ENCODE data around the gene IQCK. TPM values are rescaled to one million over a fixed set of nuclear protein-coding genes. Genes with fewer than 3 reads are reported as not detected.
A peak's percentile ranks its signal among the peaks of the same experiment; 100 is the strongest.

The IQCK gene, protein sequence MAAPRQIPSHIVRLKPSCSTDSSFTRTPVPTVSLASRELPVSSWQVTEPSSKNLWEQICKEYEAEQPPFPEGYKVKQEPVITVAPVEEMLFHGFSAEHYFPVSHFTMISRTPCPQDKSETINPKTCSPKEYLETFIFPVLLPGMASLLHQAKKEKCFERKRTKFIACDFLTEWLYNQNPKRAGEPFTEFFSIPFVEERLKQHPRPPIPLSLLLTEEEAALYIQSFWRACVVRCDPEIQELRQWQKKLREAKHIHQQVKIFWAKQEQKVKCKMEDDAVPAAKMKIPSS
- total RNA-seq (4.6 and 6.4 TPM in 2 replicates), polyA plus RNA-seq (8.9 and 9.9 TPM in 2 replicates), polyA minus RNA-seq (ENCODE audit: low replicate concordance) (0.11 and 3.2 TPM in 2 replicates)
- polyA plus RNA-seq (2012): 4.5 and 5.6 TPM in 2 replicates

DNA sequence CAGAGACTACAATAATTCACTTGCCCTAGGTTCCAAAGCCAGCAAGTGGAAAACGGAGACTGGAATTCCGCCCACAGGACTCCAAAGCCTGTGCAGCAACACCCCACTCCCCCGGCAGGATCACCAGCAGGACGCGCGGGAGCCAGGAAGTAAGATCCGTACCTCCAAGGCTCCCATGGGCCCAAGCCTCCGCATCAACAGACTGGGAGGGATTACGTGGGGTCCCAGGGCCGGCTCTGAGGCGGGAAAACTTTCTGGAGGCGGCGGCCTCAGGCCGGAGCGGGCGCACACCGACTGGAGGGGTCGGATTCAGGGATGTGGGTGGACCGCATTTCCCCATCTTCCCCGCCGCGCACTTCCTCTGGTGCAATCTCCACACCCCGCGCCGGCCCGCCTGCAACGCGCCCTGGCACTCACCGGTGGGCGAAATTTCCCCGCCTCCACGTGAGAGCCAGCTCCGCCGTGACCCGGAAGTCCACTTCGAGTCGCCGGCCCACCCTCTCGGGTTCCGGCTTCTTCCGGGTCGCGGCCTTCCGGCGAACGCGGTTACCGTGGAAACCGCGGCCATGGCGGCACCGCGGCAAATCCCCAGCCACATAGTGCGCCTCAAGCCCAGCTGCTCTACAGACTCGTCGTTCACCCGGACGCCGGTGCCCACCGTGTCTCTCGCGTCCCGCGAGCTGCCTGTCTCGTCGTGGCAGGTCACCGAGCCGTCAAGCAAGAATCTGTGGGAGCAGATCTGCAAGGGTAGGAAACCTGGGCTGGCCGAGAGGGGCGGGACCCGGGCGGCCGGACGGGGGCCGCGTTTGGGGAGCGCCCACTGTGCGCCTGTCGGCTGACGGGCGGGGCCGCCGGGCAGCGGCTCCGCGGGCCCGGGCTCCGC is at the start of gene IQCK, which contains the start of gene KNOP1:
Gene IQCK, plus strand, starts transcription at position 531 of the 883 bp plus-strand sequence. Its CDS starts 36 bp downstream, at position 567.
Gene KNOP1, minus strand, starts transcription at position 487 of the 883 bp plus-strand sequence. CDS start 3,192 bp downstream, outside the sequence.
- Histone ChIP-seq H4K20me1 (ENCODE audit: control insufficient read depth, extremely low read depth, insufficient read depth, low read length) (no peaks in the 10 kb centered on the region), H3K9me3 (ENCODE audit: control insufficient read depth, insufficient read depth, low read depth, low read length) (no peaks in the 10 kb centered on the region), H3K27ac (ENCODE audit: insufficient read depth, low read length) (peak within 1 kb of the TSS; percentile 85), H3K4me3 (replicated peaks in 1 of 4; ENCODE audit: control extremely low read depth in 1 of 4, insufficient read depth in 1 of 4, low read depth in 3 of 4, low read length in 4 of 4) (peak within 1 kb of the TSS; percentile 88 to 95 (median 92)), H3K36me3 (ENCODE audit: control insufficient read depth, insufficient read depth, low read length) (peaks cover 4% of the 10 kb centered on the region), H3K79me2 (ENCODE audit: control insufficient read depth, insufficient read depth, low read length) (peaks cover 24% of the 10 kb centered on the region), H3K9ac (ENCODE audit: insufficient read depth, low read length) (peak within 1 kb of the TSS; percentile 71), H3K27me3 (ENCODE audit: control insufficient read depth, insufficient read depth, low read length) (no peaks in the 10 kb centered on the region), H3K4me1 (ENCODE audit: control insufficient read depth, extremely low read depth, insufficient read depth, low read length) (no peaks in the 10 kb centered on the region), H3K4me2 (ENCODE audit: extremely low read depth, insufficient read depth, low read length) (peak within 1 kb of the TSS; percentile 84), H2AFZ (ENCODE audit: low read length) (peak within 1 kb of the TSS; percentile 99)
- TF ChIP-seq, protein P1, sequence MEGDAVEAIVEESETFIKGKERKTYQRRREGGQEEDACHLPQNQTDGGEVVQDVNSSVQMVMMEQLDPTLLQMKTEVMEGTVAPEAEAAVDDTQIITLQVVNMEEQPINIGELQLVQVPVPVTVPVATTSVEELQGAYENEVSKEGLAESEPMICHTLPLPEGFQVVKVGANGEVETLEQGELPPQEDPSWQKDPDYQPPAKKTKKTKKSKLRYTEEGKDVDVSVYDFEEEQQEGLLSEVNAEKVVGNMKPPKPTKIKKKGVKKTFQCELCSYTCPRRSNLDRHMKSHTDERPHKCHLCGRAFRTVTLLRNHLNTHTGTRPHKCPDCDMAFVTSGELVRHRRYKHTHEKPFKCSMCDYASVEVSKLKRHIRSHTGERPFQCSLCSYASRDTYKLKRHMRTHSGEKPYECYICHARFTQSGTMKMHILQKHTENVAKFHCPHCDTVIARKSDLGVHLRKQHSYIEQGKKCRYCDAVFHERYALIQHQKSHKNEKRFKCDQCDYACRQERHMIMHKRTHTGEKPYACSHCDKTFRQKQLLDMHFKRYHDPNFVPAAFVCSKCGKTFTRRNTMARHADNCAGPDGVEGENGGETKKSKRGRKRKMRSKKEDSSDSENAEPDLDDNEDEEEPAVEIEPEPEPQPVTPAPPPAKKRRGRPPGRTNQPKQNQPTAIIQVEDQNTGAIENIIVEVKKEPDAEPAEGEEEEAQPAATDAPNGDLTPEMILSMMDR (conservative IDR thresholded peaks at IDR 0.05 in 1 of 2, IDR thresholded peaks at IDR 0.05 in 1 of 2; ENCODE audit: low read depth in 1 of 2, low read length in 2 of 2): peak in 1 of 2 donors; percentile 16
- no peak for TF ChIP-seq EZH2 (IDR thresholded peaks at IDR 0.05; ENCODE audit: low read length, missing control alignments)
- peak; percentile 87 to 89 for DNase-seq (ENCODE audit: low read depth in 2 of 2)

DNA sequence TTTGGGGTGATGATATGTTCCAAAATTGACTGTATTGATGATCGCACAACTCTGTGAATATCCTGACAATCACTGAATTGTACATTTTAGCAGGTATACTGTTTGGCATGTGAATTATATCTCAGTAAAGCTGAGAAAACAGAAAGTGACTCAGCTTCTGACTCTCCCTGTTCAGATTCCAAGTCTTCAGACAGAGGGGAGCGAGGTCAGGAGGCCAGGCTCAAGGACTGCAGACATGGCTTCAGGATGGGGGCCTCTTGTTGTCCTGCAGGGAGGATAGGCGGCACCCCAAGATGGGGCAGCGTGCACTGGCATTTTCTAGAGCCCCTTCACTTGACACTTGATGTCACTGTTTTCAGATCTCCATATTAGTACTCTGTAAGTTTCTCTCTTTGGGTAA is 45.7 kb upstream of the IQCK start:
- Histone ChIP-seq H3K9me3 (ENCODE audit: control insufficient read depth, insufficient read depth, low read depth, low read length) (no peaks in the 10 kb centered on the region), H3K36me3 (ENCODE audit: control insufficient read depth, insufficient read depth, low read length) (peaks cover 3% of the 10 kb centered on the region), H3K9ac (ENCODE audit: insufficient read depth, low read length) (no peak overlapping the region), H3K27me3 (ENCODE audit: control insufficient read depth, insufficient read depth, low read length) (no peaks in the 10 kb centered on the region), H3K4me2 (ENCODE audit: extremely low read depth, insufficient read depth, low read length) (no peak overlapping the region), H3K4me3 (replicated peaks in 1 of 4; ENCODE audit: control extremely low read depth in 1 of 4, insufficient read depth in 1 of 4, low read depth in 3 of 4, low read length in 4 of 4) (no peak overlapping the region), H3K79me2 (ENCODE audit: control insufficient read depth, insufficient read depth, low read length) (no peaks in the 10 kb centered on the region), H3K4me1 (ENCODE audit: control insufficient read depth, extremely low read depth, insufficient read depth, low read length) (no peaks in the 10 kb centered on the region), H4K20me1 (ENCODE audit: control insufficient read depth, extremely low read depth, insufficient read depth, low read length) (no peaks in the 10 kb centered on the region), H3K27ac (ENCODE audit: insufficient read depth, low read length) (no peak overlapping the region), H2AFZ (ENCODE audit: low read length) (no peak overlapping the region)
- peak in 1 of 2 donors; percentile 19 for DNase-seq (ENCODE audit: low read depth in 2 of 2)
- no peak for TF ChIP-seq EZH2 (IDR thresholded peaks at IDR 0.05; ENCODE audit: low read length, missing control alignments)
- TF ChIP-seq, protein P1 (conservative IDR thresholded peaks at IDR 0.05 in 1 of 2, IDR thresholded peaks at IDR 0.05 in 1 of 2; ENCODE audit: low read depth in 1 of 2, low read length in 2 of 2): no peak

DNA sequence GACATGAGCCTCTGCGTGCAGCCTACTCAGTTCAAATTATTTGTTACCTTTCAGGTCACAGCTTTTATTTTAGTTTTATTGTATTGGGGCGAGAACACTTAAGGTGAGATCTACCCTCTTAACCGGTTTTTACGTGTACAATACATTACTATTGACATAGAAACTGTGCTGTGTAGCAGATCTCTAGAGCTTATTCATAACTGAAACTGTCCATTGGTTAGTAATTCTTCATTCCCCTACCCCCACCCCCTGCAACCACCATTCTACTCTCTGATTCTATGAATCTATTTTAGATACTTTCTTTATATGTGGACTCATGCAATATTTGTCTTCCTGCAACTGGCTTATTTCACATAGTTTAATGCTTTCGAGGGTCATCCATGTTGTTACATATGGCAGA is 43.6 kb upstream of the IQCK start:
- no peaks in the 10 kb centered on the region for H3K79me2 ChIP-seq (ENCODE audit: control insufficient read depth, insufficient read depth, low read length)
- no peak for TF ChIP-seq EZH2 (IDR thresholded peaks at IDR 0.05; ENCODE audit: low read length, missing control alignments)
- TF ChIP-seq, protein P1 (conservative IDR thresholded peaks at IDR 0.05 in 1 of 2, IDR thresholded peaks at IDR 0.05 in 1 of 2; ENCODE audit: low read depth in 1 of 2, low read length in 2 of 2): no peak
- H3K4me3 ChIP-seq (replicated peaks in 1 of 4; ENCODE audit: control extremely low read depth in 1 of 4, insufficient read depth in 1 of 4, low read depth in 3 of 4, low read length in 4 of 4): no peak overlapping the region
- H4K20me1 ChIP-seq (ENCODE audit: control insufficient read depth, extremely low read depth, insufficient read depth, low read length): no peaks in the 10 kb centered on the region
- no peak overlapping the region for H3K4me2 ChIP-seq (ENCODE audit: extremely low read depth, insufficient read depth, low read length)
- no peak overlapping the region for H3K9ac ChIP-seq (ENCODE audit: insufficient read depth, low read length)
- no peaks in the 10 kb centered on the region for H3K27me3 ChIP-seq (ENCODE audit: control insufficient read depth, insufficient read depth, low read length)
- DNase-seq (ENCODE audit: low read depth in 2 of 2): no peak
- no peak overlapping the region for H2AFZ ChIP-seq (ENCODE audit: low read length)
- no peaks in the 10 kb centered on the region for H3K9me3 ChIP-seq (ENCODE audit: control insufficient read depth, insufficient read depth, low read depth, low read length)
- H3K4me1 ChIP-seq (ENCODE audit: control insufficient read depth, extremely low read depth, insufficient read depth, low read length): no peaks in the 10 kb centered on the region
- peaks cover 3% of the 10 kb centered on the region for H3K36me3 ChIP-seq (ENCODE audit: control insufficient read depth, insufficient read depth, low read length)
- no peak overlapping the region for H3K27ac ChIP-seq (ENCODE audit: insufficient read depth, low read length)

Measured in fibroblast of lung (primary cell).